GM18867 (cell line): ENCODE data around the gene PTPRZ1.

ENCODE experiments used
- ATAC-seq: cut with Tn5 transposase; IDR thresholded peaks from one replicate; pipeline ENCODE4 v1.9.1; 2021; ENCODE audit warnings: mild to moderate bottlenecking, moderate library complexity; ENCODE audit not compliant: unreplicated experiment

PTPRZ1 gene

DNA sequence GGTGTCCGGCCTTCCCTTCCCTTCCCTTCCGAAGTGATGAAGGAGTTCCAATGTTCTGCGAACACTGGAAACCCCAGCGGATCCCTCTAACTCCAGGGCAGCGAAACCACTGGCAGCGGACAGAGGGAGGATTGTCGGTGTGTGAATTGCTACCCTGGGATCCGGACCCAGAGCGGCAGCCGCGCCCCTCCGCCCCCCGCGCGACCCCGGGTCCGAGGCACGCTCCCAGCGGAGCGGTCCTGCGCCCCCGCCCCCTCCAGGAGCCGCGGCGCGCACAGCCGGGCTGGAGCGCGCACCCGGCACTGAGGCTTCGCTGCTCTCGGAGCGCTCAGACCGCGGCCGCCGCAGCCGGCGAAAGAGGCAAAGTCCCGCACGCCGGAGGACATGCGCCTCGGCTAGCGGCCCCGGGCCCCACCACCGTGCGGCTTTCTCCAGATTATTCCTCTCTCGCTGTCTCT lies at the start of gene PTPRZ1:
Gene PTPRZ1, plus strand, starts transcription at position 331 of the 458 bp plus-strand sequence. CDS start 339 bp downstream, outside the sequence.
- ATAC-seq: no peak

DNA sequence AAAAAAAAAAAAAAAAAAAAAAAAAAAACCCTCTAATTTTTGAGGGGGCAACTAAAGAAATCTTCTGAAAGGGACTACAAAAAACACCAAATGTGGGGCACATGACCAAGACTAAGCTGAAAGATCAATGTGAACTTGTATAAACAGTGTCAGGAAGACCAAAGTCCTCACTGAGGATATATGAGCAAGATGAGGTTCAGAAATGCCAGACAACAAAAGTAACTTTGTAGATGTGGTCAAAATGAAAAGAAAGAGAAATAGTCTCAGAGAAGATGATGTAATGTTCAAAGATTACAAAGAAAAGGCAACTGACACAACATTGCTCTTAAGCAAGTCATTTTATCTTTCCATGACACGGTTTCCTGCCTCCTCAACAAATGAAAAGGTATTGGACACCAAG lies 48.7 kb upstream of the PTPRZ1 start:
- no peak for ATAC-seq

DNA sequence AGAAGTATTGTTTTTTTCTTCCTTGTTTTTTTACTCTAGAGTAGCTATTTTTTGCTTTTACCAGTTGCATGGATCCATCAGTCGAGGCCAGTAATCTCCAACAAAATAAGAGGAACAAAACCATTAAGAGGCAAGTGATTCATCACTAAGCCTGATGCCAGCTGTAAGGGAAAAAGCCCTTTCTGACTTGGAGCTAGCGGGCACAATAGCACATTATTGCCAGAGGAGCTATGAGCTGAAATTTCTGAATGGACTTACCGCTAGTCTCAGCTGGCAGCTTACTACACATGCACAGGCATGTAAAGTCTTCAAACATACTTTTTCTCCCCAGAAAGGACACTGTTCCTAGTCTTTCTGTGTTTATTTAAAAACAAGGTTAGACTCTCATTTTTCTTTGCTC lies 41.6 kb upstream of the PTPRZ1 start:
- ATAC-seq: no peak

DNA sequence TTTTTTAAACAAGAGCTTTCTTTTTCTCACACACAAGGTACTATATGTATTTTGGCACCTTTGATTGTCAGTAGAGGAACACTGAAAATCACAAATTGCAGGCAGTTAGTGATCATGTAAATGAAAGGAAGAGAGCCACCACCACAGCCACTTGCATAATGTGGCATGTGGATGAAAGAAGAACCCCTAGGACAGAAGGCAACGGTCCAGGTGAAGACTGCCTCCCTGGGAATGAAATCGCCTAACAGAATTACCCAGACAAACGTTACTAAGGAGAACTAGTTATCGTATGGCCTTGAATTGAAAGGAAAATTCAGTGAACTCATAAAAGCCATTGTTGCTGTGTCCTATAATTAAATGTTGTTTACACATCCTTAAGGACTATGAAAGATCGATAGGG lies 41.2 kb upstream of the PTPRZ1 start:
- no peak for ATAC-seq

DNA sequence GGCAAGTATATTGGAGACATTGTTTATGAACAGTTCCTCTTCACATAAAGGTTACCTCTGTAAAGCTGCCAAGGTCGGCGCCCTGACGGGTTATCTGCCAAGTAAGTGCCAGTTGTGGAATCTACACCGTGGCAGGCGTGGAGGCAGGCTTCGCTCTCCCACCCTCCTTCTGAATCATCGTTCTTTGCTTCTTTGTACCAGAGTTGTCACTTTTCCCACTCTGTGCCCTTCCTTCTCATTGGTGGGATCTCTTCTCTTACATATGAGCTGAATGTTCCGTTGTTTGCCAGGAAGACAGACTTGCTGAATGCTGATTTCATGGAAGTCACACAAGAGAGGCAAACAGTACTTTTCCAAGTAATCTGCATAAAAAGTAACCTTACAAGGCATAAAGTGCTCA lies 40.6 kb upstream of the PTPRZ1 start:
- no peak for ATAC-seq

DNA sequence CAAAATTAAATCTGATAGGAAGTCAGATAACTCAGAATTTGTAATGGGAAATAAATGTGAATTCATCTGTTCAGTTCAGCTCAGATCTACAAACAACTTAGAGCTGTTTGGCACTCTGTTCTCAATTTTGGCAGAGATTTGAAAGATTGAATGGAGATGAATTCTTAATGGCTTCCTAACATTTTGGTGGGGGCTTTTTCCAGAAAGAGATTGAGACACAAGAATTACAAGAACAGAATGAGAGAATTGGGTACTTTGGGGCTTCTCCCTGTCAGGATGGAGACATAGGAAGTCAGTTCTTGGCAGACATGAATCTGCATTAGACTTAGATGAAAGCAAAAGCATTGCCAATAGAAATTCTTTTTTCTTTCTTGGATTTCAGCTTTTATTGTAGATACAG lies 39.0 kb upstream of the PTPRZ1 start:
- ATAC-seq: no peak

DNA sequence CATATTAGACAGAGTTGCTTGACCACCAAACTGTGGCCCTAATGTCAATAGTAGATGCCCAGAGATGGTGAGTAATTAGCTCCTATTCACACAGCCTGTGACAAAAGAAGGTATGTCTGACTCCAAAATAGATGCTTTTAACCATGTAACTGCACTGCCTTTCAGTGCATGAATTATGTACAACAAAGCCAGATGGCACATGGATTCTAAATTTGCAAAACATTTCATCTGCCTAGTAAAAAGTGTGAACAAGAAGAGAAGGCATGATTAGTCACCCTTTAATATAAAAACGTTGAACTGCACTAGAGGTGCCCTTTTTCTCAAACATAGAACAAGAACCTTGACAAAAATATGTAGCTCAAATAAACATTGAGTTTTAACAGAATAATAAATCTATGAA lies 35.5 kb upstream of the PTPRZ1 start:
- no peak for ATAC-seq

DNA sequence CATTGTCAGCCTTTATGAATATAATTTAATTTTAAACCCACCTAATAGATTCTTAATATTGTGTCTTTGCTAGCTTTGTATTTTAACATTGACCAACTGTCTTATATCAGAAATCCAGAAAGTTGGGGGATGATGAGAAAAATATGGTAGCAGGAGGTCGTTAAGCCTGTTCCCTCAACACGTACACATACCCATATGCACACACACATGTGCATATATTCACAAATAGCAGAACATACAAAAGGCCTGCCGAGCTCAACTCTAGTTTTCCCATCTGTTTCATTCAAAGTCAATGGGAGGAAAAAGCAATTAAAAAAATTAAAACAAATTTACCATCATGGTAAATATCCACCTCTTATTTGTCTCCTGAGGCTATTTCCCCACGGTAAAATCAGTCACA lies 25.9 kb upstream of the PTPRZ1 start:
- no peak for ATAC-seq

DNA sequence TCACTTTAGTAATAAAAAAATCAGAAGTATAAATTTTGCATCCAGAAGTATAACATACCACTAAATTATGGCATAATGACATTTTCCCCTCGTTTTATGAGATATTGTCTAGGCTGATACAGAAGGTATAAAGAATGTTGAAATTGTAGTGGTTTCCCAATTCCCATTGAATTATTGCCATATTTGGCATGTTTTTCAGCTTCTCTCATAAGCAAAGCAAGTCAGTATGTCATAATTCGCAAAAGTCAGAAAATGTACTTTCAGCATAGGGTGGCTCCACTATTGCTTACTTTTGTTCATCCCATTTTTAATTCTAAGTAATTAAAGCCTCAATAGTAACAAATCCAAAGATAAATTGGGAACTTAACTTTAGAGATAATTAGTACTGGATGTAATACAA lies 19.7 kb upstream of the PTPRZ1 start:
- ATAC-seq: no peak

DNA sequence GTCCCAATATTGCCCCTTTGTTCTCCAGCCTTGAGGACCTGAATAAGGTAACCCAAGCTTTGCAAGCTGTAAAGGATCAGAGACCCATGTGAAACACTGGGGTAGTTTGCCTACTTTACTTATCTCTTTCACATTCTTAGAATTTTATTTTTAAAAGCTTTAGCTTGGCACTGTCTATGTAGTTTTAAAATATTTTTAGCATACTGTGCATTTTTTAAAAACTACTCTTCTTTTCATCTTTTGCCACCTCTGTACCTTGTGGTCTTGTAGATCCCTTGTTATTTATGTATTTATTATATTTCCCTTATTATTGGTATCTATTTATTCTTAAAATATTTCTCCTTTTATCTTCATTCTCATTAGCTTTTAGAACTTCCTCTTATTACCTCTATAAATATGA lies 12.0 kb upstream of the PTPRZ1 start:
- ATAC-seq: no peak

DNA sequence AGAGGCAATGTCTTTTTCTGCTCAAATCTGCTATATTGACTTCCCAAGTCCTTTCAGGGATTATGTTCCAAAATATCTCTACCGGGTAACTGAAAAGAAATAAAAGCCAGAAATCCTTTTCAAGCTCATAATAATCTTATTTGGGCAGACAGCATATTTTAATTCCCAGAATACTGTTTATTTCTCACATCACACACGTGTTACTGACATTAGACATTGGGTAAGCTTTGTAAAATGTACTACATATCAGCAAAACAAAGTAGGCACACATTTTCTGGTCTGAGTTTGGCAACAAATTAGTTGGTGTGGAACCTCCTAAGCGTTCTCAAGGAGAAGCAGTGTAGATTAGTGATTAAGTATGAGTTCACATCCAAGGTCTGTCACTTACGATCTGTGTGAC lies 10.4 kb upstream of the PTPRZ1 start:
- ATAC-seq: no peak

DNA sequence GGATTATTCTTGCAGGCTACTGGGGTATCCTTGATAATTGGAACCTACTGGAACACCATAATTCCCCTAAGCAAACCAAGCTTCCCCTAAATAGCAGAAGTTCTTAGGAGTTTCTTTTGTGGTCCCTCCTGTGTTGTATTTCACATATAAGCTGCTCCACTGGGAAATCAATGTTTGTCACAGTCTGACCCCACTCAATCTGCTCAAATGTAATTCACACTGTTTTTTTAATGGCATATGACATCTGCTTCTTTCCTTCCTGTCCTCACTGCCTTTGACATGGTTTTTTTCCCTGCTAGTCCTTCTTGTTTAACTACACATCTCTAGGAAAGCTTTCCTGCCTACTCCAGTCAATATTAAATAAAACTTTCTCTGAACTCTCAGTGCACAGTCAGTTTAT lies 1.8 kb upstream of the PTPRZ1 start:
- ATAC-seq: no peak

DNA sequence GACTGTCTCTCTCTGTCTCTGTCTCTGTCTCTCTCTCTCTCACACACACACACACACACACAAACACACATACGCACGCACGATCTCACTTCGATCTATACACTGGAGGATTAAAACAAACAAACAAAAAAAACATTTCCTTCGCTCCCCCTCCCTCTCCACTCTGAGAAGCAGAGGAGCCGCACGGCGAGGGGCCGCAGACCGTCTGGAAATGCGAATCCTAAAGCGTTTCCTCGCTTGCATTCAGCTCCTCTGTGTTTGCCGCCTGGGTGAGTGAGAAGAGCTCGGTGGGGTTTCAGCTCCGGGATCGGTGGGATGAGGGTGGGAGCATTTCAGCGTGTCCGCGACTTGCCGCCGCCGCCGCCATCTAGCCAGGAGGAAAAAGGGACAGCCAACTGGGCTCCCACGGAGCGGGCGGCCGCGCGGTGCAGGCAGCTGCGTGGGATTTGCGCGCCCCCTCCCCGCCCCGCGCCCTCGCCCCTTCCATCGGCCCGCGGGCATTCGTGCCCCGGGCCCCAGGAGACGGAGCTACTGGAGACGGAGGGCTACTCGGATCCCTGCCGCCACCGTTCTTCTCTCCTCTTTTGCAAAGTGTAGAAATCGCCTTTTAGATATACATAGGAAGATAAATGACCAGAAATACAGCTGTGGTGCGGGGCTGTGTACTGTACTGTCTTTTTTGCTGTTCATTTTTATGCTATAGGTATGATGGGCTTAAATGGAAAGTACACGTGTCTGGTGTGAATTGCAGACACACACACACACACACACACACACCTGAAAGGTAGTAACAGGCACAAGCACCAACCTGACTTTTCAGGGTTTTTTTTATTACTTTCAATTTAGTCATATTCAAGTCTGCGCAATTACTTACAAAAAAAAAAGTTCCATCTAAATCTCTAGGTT lies 581 bp downstream of the PTPRZ1 start:
- no peak for ATAC-seq

DNA sequence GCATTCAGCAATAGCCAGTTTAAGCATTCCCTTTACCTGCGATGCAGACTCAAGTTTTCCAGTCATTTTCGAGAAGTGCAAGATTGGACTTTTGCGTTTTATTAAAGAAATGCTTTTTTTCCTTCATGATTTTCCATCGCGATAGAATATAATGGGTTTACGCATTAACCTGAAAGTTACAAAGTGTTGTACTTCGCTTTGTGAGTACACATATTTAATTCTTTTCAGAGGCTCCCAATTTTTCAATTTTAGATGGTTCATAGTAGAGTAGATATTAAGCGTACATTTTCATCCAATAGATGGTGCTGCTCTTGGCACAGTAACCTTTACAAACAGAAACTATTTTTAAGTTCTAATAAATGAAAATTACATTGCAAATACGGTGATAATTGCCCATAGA lies 1.3 kb downstream of the PTPRZ1 start:
- ATAC-seq: no peak

DNA sequence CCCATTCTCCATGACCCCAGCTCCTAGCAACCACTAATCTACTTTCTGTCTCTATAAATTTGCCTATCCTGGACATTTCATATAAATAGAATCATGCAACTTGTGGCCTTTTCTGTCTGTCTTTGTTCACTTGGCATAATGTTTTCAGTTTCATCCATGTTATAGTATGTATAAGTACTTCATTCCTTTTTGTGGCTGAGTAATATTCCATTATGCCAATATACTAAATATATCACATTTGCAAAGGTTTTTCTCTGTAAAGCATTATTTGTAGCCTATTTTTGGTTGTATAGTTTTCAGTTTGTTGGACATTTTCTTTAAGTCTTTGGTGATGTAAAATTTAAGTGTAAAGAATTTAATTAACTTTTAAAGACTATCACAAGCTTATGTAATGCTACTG lies 2.2 kb downstream of the PTPRZ1 start:
- no peak for ATAC-seq

DNA sequence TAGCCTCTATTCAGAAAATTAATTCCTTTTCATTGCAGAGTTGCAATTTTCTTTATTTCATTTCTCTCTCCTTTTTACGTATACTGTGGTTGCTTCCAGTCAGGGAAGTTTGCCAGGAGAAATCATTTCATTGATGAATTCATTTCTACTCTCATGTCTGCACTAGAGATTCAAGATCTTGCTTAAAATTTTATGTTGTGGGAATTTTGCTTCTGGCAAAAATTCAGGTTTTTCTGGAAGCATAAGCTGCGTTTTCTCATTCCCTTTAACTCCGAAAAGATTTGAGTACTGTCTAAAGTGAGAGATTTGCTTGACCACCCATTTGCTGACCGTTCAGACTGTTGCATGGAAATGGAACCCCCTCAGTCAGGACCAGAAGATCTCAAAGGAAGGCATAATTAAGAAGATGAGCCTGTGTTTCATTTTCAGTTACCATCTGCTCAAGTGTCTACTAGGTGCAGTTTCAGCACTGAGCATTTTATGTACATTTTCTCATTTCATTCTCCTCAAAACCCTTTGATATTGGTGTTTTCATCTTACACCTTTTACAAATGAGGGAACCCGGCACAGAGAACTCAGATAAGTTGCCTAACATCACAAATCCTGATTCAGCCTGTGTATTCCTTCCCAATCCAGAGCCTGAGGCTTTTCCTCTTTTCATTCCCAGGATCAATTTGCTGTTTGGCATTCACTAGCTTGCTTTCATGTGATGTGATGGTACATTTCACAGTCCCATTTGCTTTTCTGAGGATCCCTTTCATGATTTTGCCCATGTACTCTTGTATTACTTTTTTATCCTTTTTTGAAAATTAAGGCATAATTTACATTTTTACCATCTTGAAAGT lies 3.9 kb downstream of the PTPRZ1 start:
- no peak for ATAC-seq

DNA sequence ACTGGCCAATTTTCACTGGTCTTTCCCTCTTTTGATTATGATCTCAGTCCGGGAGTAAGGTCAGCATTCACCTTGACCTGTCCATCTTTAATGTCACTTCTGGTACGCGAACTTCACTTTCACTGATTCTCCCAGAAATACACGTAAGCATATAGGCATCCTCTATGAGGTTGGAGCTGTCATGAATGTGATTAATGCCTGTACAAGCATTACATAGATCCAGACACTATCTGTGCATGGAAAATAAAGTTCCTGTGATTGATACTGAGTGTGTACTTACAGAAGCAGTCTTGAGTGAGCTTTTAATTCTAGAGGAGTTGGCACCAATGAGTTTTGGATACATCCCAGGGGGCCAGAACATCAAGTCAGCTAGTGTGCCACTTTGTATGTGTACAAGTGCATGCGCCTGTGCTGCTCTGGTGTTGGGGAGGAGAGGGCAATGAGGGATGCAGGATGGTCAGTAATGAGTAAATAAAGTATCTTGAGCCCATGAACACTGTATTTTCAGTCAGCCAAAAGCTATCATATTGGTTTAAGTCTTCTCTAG lies 6.0 kb downstream of the PTPRZ1 start:
- no peak for ATAC-seq

DNA sequence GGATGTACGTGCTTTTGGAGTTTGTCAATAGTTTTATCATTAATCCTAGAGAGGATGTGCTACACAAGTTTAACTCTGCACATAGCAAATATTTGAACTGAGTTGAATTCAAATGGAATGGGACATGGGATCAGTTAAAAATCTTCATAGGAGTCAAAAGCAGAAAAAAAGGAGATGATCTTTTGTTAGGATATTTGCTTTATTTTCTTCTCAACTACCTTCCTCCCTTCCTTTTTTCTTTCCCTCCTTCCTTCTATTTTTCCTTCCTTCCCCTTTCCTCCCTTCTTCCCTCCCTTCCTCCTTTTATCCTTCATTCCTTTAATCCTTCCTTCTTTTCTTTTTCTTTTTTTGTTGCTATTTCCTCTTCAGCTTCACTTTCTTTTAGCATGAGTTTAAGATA lies 6.6 kb downstream of the PTPRZ1 start:
- no peak for ATAC-seq

DNA sequence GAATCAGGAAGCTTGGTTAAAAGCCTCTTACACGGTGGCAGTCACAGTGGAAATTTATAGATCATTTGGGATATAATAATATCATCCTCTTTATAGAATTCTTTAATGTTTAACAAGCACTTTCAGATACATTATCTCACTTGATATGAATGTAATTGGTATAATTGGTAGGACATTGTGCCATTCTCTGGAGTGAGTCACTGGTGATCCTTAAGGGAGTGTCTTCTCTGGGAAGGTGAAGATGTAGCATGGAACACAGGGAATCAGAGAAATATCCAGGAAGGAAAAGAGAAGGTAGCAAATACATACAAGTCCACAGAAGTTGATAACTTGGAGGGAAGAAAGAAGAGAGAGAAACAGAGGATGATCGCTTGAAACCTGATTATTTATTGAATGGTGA lies 9.8 kb downstream of the PTPRZ1 start:
- no peak for ATAC-seq

DNA sequence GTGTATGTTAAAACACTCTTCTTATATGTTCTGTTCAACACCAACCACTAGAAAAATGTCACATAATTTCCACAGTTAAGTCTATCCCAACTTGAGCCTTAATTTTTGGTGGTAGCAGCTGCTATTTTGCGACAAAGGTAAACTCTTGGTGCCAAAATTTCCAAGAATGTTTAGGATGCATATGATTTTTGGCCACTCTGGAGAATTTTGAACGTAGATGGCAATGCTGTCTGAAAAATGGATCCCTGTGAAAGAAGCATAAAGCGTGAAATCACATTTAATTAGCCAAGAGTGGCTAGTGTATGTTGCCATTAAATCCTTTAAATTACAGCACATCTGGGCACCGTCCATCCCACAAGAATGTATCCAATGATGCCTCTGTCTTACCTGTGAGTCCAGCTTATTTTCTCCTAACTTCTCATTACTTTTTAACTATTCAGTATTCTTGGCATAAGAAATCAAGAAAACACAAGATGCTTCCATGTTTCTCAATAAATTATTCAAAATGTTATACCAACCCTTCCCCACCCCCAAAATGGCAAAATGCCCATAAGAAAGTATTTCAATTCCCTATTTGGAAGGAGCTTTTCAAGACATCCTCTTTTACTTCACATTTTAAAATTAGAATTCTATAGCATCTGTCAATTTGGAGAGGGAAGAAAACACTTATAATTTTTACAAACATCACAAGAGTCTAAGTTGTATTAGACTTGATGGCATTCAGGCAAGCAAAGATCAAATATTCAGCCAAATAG lies 12.4 kb downstream of the PTPRZ1 start:
- no peak for ATAC-seq

DNA sequence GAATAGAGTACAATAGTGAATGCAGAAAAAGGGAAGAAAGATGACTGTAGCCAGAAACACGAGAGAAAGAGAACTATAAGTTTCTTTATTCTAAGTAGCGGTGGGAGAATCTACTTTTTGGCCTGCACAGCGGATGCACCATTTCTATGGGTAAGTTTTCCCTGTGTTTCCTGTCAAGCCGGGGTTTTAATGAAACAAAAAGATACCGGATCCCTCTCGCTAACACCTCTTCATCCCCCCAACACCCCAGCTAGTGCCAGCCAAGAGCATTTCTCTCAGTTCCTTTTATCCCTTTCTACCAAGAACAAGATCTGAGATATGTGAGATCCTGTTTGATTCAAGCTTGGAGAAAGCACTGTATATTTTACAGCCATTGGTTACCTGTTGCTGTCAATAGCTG lies 14.7 kb downstream of the PTPRZ1 start:
- no peak for ATAC-seq
